ENCODE data around the gene KCTD10. TPM values are rescaled to one million over a fixed set of nuclear protein-coding genes. Genes with fewer than 3 reads are reported as not detected.

The KCTD10 gene
- total RNA-seq, 1 experiment from 2014 or later, result 71.3 TPM

DNA sequence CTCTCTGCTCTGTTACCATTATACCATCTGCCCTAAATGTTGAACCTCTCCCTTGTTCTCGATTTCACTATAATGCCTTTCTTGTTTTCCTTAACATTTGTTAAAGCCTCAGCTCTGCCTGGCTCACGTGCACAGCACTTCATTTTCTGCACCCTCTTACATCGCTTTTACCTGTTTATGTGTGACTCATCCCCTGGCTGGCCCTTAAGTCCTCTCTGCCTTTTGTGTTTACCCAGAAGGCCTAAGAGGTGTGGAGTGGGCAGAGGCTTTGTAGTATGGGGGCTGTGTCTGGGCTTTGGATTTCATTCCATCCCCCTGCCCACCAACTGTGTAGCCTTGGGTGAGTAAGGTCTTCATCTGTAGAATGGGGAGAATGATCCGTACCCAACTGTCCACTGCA lies 36.9 kb upstream of the KCTD10 start:
- no peak overlapping the region for H3K4me2 ChIP-seq (ENCODE audit: insufficient read depth, insufficient read length, low read length)
- H3K79me2 ChIP-seq (ENCODE audit: insufficient read depth, low read length), result no peaks in the 10 kb centered on the region
- Mint-ChIP-seq H3K9me3 (no peaks in the 10 kb centered on the region), H3K27me3 (ENCODE audit: low read depth) (no peaks in the 10 kb centered on the region), H3K4me3 (no peak overlapping the region), H3K4me1 (peaks cover 2% of the 10 kb centered on the region in 2 experiments; a peak in 3 of 4 replicates), H3K36me3 (ENCODE audit: insufficient read depth in 1 of 3, low read depth in 3 of 3) (peaks cover 5 to 64% (median 48%) of the 10 kb centered on the region in 3 experiments; a peak in 5 of 7 replicates), H3K27ac (peak overlapping the region in 1 of 3 experiments; percentile 6; a peak in 1 of 7 replicates)
- H3K56ac ChIP-seq (ENCODE audit: insufficient read length, low read depth, low read length), result no peak overlapping the region
- no peaks in the 10 kb centered on the region for H3K23me2 ChIP-seq (ENCODE audit: insufficient read length, low read depth, low read length, poor library complexity, severe bottlenecking)
- H2AFZ ChIP-seq (ENCODE audit: low read length), result no peak overlapping the region
- no peak overlapping the region for H2BK5ac ChIP-seq (ENCODE audit: insufficient read length, low read length)
- H3K27ac ChIP-seq (ENCODE audit: insufficient read length, low read depth, low read length), result no peak overlapping the region
- TF ChIP-seq, protein P1, sequence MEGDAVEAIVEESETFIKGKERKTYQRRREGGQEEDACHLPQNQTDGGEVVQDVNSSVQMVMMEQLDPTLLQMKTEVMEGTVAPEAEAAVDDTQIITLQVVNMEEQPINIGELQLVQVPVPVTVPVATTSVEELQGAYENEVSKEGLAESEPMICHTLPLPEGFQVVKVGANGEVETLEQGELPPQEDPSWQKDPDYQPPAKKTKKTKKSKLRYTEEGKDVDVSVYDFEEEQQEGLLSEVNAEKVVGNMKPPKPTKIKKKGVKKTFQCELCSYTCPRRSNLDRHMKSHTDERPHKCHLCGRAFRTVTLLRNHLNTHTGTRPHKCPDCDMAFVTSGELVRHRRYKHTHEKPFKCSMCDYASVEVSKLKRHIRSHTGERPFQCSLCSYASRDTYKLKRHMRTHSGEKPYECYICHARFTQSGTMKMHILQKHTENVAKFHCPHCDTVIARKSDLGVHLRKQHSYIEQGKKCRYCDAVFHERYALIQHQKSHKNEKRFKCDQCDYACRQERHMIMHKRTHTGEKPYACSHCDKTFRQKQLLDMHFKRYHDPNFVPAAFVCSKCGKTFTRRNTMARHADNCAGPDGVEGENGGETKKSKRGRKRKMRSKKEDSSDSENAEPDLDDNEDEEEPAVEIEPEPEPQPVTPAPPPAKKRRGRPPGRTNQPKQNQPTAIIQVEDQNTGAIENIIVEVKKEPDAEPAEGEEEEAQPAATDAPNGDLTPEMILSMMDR (conservative IDR thresholded peaks at IDR 0.05), result no peak
- H2BK15ac ChIP-seq (ENCODE audit: low read depth, low read length), result no peak overlapping the region
- no peak overlapping the region for H2AK5ac ChIP-seq (ENCODE audit: insufficient read length, low read length)
- no CpG with 5 or more reads among the region's 4 CpGs for WGBS (ENCODE audit: extremely low coverage, insufficient read length, low lambda C conversion rate)
- H3K14ac ChIP-seq (ENCODE audit: insufficient read depth, low read length), result no peak overlapping the region
- no peak overlapping the region for H3K4ac ChIP-seq (ENCODE audit: low read depth, low read length)
- no peak overlapping the region for H3T11ph ChIP-seq (ENCODE audit: low read length)
- H3K18ac ChIP-seq (ENCODE audit: insufficient read length, low read depth, low read length), result no peak overlapping the region
- H3K4me1 ChIP-seq (ENCODE audit: insufficient read depth, low read length), result no peaks in the 10 kb centered on the region
- H4K20me1 ChIP-seq (ENCODE audit: control insufficient read depth, insufficient read depth, insufficient read length), result no peaks in the 10 kb centered on the region
- H3K9me3 ChIP-seq (ENCODE audit: control insufficient read depth, low read depth, low read length), result no peaks in the 10 kb centered on the region
- H4K5ac ChIP-seq (ENCODE audit: insufficient read length, low read depth, low read length), result no peak overlapping the region
- no peak overlapping the region for H3K23ac ChIP-seq (ENCODE audit: insufficient read length, low read depth, low read length)
- DNase-seq, result no peak
- H2BK20ac ChIP-seq (ENCODE audit: low read depth, low read length, poor library complexity, severe bottlenecking), result no peak overlapping the region
- H3K9ac ChIP-seq (ENCODE audit: extremely low read depth, insufficient read length, low read length), result no peak overlapping the region
- H4K8ac ChIP-seq (replicated peaks; ENCODE audit: insufficient read length, low read depth, low read length), result no peak overlapping the region
- no peaks in the 10 kb centered on the region for H3K27me3 ChIP-seq (ENCODE audit: insufficient read depth, low read length)
- no peak overlapping the region for H2BK120ac ChIP-seq (ENCODE audit: low read depth, low read length, poor library complexity, severe bottlenecking)
- H4K91ac ChIP-seq (ENCODE audit: insufficient read length, low read depth, low read length), result no peak overlapping the region
- H2BK12ac ChIP-seq (ENCODE audit: insufficient read length, low read depth, low read length), result no peak overlapping the region
- H3K79me1 ChIP-seq (ENCODE audit: insufficient read depth, low read depth, low read length, poor library complexity, severe bottlenecking), result no peaks in the 10 kb centered on the region
